ENCODE results near the gene ENOX2. TPM values are rescaled to one million over a fixed set of nuclear protein-coding genes. Genes with fewer than 3 reads are reported as not detected.
A peak's percentile ranks its signal among the peaks of the same experiment; 100 is the strongest.

ENOX2 gene
- total RNA-seq, 1 donor from 2014 or later, result 15.1 TPM

DNA sequence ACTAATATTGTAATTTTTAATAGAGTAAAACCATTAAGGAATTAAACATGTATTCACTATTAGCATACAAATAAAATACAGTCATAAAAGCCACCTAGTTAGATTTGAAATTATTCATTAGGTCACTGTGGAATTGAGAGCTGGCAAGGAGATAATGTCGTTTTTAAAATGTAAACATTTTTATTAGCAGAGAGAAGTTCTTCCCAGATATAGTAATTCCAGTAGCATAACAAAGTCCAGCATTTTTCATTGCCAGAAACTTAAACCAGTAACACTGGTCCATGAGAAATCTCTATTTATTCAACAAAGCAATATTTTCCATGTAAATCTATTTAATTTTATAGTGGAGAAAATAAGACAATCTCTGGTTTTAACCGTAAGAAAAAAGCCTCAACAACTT is 17.5 kb downstream of the ENOX2 start:
- DNase-seq (ENCODE audit: low read depth), result no peak

DNA sequence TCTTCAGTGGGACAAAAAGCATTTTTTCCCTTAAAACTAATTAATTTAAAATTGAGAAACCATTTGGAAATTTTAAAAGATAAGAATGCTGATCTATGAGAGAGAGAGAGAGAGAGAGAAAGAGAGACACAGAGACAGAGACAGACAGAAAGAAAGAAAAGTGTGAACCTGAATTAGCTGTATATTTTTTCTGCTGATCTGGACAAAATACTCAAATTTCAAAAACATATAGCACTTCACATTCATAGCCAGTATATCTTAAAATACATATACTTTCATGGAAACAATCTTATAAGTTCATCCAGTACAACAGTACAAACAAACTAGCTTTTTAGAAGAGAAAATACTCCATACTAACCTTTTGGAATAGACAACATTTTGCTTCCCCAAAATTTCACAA is 18.4 kb downstream of the ENOX2 start:
- no peak for DNase-seq (ENCODE audit: low read depth)

DNA sequence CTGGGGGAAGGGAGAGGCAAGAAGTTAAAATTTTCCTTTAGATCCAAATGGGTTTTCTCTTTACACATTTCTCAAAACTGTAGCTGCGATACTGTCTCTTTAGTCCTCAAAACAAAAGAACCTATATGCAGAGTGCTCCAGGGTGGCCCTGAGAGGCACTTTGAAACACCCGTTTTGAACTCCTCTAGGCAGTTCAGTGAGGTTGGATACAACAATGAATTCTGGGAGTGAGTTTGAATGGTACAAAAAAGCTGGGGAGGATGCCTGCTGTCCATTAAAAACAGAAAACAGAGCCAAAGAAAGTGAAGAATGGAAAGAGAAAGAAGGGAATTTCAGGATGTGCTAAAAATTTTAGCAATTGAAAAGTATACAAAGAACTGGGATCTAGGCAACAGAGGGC is 23.1 kb downstream of the ENOX2 start:
- no peak for DNase-seq (ENCODE audit: low read depth)

DNA sequence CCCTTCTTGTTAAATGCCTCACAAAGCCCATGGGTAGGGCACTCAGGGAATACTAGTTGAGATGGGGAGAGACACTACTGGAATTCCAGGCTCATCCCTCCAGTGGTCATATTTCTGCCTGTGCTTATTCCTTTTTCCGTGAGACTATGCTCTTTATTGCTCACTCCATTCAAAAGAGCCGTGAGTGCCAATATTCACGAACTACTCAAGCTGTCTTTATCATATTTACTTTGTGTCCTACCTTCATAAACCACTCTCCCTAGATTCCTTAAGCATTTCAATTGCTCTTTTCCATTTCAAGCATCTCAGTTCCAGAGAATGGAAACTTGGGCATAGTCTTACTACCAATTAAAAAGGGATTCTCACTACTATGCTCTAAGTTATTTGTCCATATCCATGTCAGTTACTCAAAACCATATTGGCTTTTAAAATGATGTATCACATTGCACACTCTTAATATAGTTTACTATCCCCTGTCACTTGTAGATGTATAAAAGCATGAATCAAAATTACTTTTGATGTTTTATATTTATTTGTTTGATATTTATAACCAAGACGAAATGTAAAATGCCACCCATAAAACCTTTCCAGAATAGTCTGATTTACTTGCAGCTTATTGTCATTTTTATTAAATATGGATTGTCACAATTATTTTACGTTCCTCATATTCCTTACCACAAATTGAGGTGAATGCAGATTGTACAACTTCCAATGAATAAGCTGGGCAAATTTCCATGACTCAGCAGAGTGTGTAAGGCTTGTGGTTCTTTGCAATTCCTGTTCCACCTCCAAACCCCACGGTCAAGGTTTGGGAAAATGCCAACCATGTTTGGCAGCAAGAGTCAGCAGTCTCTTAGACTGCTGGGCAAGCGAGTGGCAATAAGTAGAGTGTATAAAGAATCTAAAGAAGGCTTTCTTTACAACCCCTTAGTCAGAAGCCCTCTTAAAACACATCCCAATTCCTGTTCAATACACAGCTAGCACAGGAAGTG is 24.4 kb downstream of the ENOX2 start:
- DNase-seq (ENCODE audit: low read depth), result peak; percentile 95

DNA sequence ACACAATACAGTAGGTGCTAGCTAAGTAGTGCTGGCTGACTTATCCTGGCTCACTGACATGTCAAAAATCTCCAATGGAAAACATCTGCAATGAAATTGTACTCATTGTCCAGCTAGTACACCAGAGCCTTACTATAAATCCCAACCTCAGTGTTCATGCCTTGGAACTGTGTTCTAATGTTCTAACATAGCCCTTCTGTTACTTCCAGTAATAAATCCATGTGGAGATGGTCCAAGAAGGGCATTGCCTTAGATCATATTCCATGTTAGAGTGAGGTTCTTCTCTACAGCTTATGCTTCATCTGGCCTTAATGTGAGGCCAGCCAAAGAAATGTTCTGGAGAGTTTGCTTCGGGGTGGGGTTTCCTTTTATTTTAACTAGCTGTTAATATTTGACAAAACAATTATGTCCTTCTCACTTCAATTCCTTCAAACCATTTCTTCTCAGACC is 25.1 kb downstream of the ENOX2 start:
- DNase-seq (ENCODE audit: low read depth), result peak; percentile 78

DNA sequence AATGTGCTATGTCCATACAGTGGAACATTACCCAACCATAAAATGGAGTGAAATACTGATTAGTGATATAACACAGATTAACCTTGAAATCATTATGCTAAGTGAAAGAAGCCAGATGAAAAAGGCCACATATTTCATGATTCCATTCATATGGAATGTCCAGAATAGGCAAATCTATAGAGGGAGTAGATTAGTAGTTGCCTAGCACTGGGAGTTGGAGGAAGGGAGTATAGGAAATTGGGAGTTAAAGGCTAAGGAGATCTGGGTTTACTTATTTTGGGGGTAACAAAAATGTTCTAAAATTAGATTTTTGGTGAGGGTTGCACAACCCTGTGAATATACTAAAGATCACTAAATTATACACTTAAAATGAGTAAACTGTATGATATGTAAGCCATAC is 26.8 kb downstream of the ENOX2 start:
- DNase-seq (ENCODE audit: low read depth), result no peak

DNA sequence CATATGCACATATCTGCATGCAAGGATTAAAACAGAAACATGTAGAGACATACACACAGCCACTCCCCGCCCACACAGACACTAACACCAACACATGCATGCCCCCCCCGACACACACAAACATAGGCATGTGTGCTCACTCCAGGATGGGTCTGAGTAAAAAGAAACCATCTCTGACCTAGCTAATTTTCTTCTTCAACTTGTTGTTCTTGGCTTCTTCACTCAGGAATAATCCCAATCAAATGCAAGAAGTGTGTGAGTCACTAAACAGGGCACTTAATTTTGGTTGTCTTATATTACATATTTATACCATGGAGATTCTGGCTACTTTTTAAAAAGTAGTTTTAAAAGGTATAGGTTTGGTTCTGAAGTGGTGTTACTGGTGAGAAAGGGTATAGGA is 28.3 kb downstream of the ENOX2 start:
- no peak for DNase-seq (ENCODE audit: low read depth)

DNA sequence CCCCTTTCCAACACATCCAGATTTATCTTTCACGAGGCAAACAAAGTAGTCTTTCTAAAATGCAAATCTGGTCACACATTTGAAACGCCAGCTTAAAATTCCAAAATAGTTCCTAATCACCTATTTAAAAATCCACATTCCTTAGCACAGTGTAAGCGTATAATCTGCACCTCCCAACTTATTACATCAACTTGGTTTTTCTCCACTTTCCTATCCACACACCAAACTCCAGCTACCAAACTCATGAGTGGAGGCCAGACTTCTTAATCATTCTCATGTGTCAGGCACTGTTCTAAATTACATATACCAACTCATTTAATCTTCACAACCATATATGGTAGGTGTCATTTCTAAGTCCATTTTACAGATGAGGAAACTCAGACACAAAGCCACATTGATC is 33.8 kb downstream of the ENOX2 start:
- DNase-seq (ENCODE audit: low read depth), result peak; percentile 20

DNA sequence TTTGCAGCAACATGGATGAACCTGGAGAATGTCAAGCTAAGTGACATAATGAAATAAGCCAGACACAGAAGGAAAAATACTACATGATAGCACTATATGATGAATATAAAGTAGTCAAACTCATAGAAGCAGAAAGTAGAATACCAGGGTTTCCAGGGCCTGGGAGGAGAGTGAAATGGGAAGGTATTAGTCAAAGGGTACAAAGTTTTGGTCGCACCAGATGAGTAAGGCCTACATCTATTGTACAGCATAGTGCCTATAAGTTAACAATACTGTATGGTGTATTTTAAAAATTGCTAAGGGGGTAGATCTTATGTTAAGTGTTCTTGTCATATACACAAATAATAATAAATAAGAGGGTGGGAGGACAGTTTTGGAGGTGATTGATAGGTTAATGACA is 41.5 kb downstream of the ENOX2 start:
- no peak for DNase-seq (ENCODE audit: low read depth)

DNA sequence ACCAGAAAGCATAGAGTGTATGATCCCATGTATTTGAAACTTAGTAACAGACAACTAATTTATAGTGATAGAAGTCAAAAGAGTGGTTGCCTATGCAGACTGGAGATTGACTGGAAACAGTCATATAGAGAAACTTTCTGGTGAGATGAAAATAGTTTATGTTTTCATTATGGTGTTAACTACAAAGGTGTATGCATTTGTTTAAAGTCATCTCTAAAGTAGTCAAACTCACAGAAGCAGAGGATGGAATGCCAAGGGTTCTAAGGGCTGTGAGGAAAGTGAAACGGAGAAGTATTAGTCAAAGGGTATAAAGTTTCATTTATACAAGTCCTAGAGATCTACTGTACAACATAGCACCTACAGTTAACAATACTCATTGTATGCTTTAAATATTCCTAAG is 45.8 kb downstream of the ENOX2 start:
- no peak for DNase-seq (ENCODE audit: low read depth)

DNA sequence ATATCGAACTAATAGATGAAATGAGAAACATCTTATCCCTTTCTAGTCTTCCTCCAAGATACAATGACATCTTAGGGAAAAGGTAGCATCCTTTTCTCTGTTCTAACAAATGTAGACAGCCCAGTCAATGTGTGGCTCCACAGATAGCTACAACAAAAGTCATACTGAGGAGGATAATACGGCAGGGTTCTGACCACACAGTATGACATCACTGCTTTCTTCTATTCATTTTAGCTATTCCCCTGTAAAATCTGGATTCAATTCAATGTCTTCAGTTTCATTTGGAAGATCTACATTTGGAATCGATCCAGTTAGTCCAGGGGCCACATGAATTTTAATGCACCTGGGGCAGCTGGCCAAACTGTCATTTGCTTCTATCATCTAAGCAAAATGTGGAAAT is 51.4 kb downstream of the ENOX2 start:
- DNase-seq (ENCODE audit: low read depth), result no peak

DNA sequence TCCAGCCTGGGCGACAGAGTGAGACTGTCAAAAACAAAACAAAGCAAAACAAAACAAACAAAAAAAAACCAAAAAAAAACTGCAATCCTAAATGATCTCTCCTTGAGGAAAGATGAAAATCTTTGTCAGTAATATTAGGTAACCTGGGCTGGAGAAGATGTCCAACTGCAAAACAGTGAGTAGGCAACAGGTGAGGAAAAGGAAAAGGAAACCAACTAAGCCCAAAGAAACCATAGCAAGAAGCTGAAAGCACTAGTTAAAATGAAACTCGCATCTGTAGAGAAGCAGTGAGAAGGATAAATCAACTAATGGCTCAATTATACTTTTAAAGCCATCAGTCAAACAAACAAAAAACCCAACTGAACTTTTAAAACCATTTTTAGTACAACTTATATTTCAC is 54.2 kb downstream of the ENOX2 start:
- DNase-seq (ENCODE audit: low read depth), result no peak

DNA sequence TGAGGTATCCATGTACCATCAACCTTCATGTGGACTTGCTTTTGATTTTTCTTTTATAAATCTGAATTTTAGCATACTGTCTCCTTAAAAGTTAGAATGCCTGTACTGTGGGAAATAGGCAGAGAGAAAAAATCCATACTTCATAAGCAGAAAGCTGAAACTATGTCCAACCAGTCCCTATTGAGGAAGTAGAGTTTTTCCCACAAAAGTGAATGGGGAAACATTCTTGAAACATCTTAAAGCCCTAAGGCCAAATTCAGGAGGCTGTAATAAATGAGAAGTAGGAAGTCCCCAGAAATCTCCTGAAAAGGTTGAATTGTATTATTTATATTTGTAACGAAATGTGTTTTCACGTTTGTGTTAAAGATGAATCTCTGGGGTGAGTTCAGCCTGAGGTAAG is 56.3 kb downstream of the ENOX2 start:
- no peak for DNase-seq (ENCODE audit: low read depth)

DNA sequence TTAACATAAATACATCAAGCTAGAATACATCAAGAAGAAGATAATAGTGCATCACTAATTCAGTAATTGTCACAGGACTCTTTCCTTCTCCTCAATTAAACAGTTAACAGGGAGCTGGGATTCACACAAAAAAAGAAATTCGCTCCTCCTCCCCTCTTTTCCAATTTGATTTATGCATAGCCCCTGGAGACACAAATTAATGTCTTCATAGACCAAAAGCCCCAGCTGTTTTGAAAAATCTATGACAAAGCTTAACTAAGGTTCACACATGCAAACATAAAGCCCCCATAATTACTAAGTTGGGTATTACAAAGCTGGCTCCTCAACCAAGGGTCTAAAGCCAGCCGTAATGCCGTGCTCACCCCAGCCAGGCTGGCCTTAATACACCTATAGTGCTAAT is 61.2 kb downstream of the ENOX2 start:
- DNase-seq (ENCODE audit: low read depth), result no peak

DNA sequence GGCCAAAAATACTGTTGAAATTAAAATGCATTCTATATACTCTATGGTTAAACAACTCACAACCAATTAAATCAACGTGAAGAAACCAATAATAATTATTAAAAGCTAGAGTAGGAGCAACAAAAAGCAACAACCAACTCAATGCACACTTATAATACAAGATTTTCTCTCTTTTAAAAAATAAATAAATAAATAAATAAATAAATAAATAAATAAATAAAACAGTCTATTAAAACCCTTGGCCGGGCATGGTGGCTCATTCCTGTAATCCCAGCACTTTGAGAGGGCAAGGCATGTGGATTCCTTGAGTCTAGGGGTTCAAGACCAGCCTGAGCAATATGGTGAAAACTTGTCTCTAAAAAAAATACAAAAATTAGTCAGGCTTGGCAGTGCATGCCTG is 62.7 kb downstream of the ENOX2 start:
- no peak for DNase-seq (ENCODE audit: low read depth)

DNA sequence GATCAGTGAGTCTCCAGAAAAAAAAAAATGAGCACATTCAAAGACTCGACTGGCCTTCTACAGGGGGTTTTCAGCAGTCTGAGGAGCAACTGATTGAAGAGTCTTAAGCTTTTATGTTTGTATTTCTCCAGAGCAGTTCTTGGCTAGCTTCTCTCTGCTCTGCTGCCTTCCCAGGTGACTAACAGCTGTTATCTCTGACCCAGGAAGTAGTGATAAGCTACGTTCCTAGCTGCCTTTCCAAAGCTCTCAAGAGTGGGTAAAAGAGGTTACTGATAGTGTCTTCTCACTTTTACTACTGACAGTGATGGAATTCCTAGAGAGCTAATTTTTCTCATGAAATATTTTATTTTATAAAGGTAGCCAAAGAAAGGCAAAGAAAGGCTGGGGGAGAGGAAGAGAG is 66.6 kb downstream of the ENOX2 start:
- no peak for DNase-seq (ENCODE audit: low read depth)

DNA sequence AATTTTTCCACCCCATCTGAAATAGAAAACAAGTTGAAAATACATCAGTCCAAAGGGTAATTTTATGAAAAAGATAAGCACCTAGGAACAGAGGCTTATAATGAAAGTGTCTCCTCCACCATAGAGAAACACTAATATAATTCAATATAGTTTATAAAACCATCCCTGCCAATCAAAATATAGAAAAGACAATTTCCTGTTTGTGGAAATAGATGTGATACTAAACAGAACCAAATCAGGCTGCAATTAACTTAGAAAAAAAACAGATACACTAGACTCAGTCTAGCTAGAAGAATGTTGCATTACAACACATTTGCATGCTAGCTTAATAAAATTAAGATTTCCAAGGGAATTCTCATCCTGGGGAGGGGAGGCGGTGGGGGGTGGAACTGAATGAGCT is 68.2 kb downstream of the ENOX2 start:
- DNase-seq (ENCODE audit: low read depth), result no peak

DNA sequence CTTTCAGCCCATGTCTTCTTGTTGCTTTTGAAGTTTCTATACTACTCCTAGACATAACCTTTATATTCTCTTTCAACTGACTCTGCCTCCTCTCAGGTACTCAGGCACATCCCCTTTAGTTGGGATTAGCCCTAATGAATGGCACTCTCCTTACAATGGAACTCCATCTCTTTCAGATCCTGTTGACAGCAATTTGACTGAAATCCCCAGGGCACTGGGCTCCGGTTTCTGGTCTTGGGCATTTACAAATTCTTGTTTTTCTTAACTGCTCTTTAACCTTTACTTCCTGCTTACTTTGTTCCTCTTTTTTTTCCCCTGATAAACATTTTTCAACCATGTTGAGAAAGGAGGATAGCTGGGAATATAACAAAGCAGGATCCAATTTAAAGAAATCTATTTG is 68.9 kb downstream of the ENOX2 start:
- no peak for DNase-seq (ENCODE audit: low read depth)

DNA sequence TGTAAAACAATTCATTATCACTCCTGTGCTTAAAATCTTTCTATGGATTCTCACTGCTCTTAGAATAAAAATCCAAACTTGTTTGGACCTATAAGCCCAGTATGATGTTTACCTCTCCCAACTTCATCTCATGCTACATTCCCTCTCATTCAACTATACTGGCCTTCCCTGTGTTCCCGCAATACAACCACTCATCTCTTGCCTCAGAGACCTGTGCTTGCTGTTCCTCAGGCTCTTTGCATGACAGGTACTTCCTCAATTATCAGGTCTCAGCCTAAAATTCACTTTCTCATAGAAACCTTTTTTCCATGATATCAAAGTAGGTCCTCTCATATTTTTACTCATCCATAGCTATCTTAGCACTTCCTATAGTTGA is 71.7 kb downstream of the ENOX2 start:
- DNase-seq (ENCODE audit: low read depth), result no peak

DNA sequence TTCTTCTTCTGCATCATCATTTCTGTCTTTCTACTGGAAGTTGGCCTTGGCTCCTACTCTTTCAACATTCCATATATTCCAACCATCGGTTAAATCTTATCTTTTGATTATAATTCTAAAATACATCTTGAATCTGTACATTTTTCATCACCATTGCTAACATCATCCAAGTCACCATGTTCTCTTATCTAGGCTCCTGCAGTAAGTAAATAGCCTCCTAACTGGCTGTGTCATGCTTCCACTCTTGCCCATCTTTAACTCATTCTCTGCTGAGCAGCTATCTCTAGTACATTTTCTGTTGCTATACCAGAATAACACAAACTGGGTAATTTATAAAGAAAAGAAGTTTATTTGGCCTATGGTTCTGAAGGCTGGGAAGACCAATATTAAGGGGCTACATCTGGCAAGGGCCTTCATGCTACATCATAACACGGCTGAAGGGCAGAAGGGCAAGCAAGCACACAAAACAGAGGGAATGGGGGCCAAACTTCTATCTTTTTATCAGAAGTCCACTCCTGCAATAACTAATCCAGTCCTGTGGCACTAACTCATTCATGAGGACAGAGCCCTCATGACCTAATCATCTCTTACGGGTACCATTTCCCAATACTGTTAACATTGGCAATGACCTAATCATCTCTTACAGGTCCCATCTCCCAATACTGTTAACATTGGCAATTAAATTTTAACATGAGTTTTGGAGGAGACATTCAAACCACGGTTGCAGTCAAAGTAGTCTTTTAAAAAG is 72.2 kb downstream of the ENOX2 start:
- DNase-seq (ENCODE audit: low read depth), result no peak

DNA sequence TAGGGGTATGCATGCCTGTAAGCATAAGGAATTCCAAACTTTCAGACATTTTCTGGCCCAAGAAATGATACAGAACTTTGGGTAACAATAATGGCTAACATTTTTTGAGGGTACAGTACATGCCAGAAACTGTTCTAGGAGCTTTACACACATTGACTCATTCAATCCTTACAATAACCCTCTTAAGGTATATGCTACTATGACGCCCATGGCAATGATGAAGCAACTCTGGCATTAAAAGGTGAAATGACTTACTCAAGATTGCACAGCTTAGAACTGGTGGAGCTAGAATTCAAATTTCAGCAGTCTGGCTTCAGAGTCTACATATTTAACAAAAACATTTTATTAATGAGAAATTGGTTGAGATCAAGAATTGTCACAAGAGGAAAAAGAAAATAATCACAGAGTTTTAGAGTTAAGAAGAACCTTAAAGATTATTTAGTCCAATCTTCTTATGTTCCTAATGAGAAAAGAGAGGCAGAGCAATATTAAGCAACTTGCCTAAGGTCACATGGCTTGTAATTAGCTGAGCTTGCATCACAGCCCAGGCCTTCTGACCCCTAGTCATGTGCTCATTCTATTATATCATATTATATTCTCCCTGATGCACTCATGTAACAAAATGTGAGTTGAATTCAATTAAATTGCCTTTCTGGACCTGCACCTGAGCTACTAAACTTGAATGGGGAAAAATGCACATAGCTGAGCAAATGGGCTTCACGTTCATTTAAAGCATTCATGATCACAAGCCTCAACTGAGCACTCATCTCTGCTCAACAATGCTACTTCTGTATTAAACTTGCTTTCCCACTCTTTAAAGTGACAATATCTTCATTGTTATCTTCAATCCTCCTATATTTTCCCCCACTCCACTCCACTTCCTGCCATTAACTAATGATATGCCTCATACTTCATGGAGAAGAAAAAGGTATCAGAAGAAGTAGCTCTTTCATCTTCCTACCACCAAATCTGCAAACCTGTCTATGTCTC is 73.2 kb downstream of the ENOX2 start:
- DNase-seq (ENCODE audit: low read depth), result no peak

DNA sequence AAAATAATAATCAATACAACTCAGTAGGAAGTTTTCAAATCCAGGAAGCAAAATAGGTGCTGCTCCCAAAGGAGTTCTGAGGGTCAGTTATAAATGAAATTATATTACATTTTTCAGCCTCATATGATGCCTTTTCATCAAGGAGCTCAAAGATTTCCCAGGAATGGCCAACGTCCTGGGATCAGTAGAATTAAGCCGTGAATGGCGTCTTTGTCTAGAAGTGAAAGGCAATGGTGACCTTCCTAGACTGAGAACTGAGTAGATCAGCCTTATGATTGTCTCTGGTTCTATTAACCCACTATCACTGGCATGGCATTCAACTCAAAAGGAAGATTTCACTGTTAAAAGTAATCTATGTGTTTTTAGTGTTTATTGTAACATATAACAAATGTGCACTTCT is 74.4 kb downstream of the ENOX2 start:
- no peak for DNase-seq (ENCODE audit: low read depth)
